ENCODE data around the gene SLC9C2.
"Not testable (repeated sequence)": the region's sequence is repeated elsewhere in the genome, so short reads cannot be mapped to it uniquely, and the experiment has no call there.

Gene SLC9C2

DNA sequence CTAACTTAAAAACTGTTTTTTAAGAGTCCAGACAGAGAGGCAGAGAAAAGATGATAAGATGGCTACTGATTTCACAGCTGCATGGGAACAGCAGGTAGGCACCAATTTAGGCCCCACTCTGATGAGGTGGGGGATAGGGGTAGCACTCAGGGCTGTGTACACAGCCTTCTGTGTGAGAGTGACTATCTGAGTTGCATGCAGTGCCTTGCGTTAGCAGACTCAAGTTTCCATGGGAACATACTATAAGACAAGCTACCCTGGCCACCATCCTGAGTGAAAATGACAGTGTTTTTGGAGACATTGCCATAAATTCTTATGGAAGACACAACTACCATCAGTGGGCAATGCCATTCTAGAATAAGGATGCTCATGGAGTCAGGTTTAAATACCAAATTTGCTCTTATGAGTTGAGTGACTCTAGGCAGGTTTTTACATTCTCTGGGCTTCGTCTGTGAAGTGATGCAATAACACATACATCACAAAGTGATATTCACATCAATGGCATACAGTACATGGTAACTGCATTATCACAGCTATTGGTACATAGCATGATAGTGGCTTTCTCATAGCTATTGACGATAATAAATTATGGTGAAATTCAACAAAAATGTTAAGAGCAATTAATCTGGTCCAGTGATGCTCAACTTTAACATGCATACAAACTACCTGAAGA, 30.5 kb downstream of the SLC9C2 start:
- Histone ChIP-seq H3K4me1 (no peaks in the 10 kb centered on the region), H3K9me3 (no peaks in the 10 kb centered on the region), H3K36me3 (no peaks in the 10 kb centered on the region), H3K27ac (no peak overlapping the region), H3K27me3 (no peaks in the 10 kb centered on the region), H3K4me3 (no peak overlapping the region)
- DNase-seq, result no peak
- intact Hi-C loops (cut with DNase I; ENCODE audit: low total_unique reads), result no loop called here
- no peak for TF ChIP-seq CTCF (IDR thresholded peaks at IDR 0.05)

DNA sequence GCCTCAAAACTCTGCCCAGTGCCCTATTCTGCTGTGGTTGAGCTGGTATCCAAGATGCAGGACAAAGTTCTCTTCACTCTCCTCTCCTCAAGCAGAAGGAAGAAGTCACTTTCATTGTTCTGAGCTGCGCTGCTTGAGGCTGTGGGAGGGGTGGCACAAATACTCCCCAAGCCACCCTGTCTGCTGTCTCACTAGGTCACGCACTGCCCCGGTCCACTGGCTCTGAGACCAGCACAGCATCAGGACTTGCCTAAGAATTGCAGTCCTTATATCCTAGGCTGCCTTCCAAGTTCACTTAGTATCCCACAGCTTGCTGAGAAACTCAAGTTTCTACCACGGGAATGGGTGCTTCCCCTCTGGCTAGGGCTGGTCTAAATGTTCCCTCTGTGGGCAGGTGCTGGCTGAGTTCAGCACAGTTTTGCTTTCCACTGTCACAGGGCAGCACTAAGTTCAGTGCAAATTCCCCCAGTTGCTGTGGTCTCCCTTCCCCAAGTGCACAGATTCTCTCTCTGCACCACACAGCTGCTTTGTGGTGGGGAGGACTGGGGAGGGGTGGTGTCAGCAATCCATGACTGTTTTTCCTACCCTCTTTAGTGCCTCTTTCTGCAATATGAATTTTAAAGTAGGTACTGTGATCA, 32.4 kb downstream of the SLC9C2 start:
- no peaks in the 10 kb centered on the region for H3K27me3 ChIP-seq
- H3K36me3 ChIP-seq, result no peaks in the 10 kb centered on the region
- intact Hi-C loops (cut with DNase I; ENCODE audit: low total_unique reads), result no loop called here
- H3K9me3 ChIP-seq, result no peaks in the 10 kb centered on the region
- no peak for DNase-seq
- no peaks in the 10 kb centered on the region for H3K4me1 ChIP-seq
- no peak overlapping the region for H3K27ac ChIP-seq
- H3K4me3 ChIP-seq, result no peak overlapping the region
- no peak for TF ChIP-seq CTCF (IDR thresholded peaks at IDR 0.05)

- H3K36me3 ChIP-seq, result no peaks in the 10 kb centered on the region
- intact Hi-C loops (cut with DNase I; ENCODE audit: low total_unique reads), result no loop called here
Observed at GRCh38 chr1:173568483-173568882, 34.4 kb downstream of the SLC9C2 start.

DNA sequence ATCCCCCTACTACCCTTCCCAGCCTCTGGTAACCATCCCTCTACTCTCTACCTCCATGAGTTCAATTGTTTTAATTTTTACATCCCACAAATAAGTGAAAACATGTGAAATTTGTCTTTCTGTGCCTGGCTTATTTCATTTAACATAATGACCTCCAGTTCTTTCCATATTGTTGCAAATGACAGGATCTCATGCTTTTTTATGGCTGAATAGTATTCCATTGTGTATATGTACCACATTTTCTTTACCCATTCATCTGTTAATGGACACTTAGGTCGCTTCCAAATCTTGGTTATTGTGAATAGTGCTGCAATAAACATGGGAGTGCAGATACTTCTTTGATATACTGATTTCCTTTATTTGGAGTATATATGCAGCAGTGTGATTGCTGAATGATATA, 39.0 kb downstream of the SLC9C2 start:
- H3K27ac ChIP-seq; H3K27me3 ChIP-seq; H3K36me3 ChIP-seq; H3K4me1 ChIP-seq; DNase-seq; H3K9me3 ChIP-seq; intact Hi-C loops (cut with DNase I; ENCODE audit: low total_unique reads); H3K4me3 ChIP-seq: not testable (repeated sequence)

More at GRCh38 chr1:173568483-173568882, 34.4 kb downstream of the SLC9C2 start:
- no peak for TF ChIP-seq CTCF (IDR thresholded peaks at IDR 0.05)
- Histone ChIP-seq H3K27ac (no peak overlapping the region), H3K4me3 (no peak overlapping the region), H3K9me3 (no peaks in the 10 kb centered on the region), H3K4me1 (no peaks in the 10 kb centered on the region), H3K27me3 (no peaks in the 10 kb centered on the region)
- DNase-seq, result no peak

DNA sequence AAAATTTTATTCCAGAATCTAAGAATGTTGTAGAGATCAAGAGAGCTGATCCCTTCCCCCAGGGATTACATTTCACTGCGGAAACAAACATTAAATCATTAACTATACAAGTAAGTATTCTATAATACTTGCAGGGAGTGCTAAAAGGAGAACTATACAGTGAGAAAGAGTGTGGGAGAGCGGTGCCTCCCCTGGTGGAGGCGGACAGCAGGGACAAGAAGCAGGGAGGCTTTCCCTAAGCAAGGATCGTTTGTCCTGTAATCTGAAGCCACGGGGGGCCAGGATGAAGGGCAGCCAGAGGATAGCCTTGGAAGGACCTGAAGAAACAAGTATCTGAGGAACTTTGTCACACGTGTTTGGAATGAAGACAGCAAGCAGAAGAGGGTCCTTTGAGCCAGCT, 40.1 kb downstream of the SLC9C2 start:
- H3K27ac ChIP-seq, result no peak overlapping the region
- no peaks in the 10 kb centered on the region for H3K4me1 ChIP-seq
- TF ChIP-seq CTCF (IDR thresholded peaks at IDR 0.05), result no peak
- H3K9me3 ChIP-seq, result no peaks in the 10 kb centered on the region
- H3K4me3 ChIP-seq, result no peak overlapping the region
- intact Hi-C loops (cut with DNase I; ENCODE audit: low total_unique reads), result no loop called here
- no peaks in the 10 kb centered on the region for H3K27me3 ChIP-seq
- no peak for DNase-seq
- H3K36me3 ChIP-seq, result no peaks in the 10 kb centered on the region

- DNase-seq, result no peak
- no peaks in the 10 kb centered on the region for H3K9me3 ChIP-seq
- H3K4me3 ChIP-seq, result no peak overlapping the region
- TF ChIP-seq CTCF (IDR thresholded peaks at IDR 0.05), result no peak
- H3K27ac ChIP-seq, result no peak overlapping the region
- no peaks in the 10 kb centered on the region for H3K27me3 ChIP-seq
- no peaks in the 10 kb centered on the region for H3K4me1 ChIP-seq
- H3K36me3 ChIP-seq, result no peaks in the 10 kb centered on the region
- intact Hi-C loops (cut with DNase I; ENCODE audit: low total_unique reads), result no loop called here
Observed at GRCh38 chr1:173561263-173561662, 41.6 kb downstream of the SLC9C2 start.

All from tibial artery (tissue), 4 donors.